ENCODE results near the gene RCSD1.

Gene RCSD1

DNA sequence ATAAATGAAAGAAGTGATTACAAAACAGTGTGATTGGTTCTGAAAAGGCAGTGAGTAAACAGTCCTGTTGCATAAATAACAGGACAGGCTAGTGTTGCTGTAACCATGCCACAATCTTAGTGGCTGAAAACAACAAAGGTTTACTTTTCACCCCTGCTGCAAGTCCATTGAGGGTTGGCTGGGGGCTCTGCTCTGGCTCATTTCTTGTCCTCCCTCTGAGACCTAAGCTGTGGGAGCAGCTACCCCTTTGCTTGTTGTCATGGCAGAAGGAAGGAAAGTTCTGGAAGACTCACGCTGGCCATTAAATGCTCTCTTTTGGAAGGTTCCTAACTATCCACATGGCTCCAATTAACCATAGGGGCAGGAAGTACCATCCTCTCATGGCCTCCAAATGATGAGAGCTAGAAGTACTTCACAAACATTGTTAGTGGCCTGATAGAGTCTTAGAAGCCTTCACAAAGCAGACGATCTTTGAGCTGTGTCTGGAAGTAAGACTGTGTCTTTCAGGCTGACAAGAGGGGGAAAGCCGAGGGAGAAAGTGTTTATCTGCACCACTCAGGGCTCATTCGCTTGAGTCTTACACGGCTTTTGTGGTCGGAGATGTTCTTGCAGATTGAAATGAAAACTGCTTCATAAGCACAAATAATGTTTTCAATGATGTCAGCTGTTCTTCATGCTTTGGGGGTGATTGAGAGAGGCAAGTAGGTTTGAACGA, 11.9 kb downstream of the RCSD1 start:
- DNase-seq (ENCODE audit: low read depth): no peak
- H3K4me3 ChIP-seq (ENCODE audit: low read length): no peak overlapping the region
- TF ChIP-seq, protein P1, sequence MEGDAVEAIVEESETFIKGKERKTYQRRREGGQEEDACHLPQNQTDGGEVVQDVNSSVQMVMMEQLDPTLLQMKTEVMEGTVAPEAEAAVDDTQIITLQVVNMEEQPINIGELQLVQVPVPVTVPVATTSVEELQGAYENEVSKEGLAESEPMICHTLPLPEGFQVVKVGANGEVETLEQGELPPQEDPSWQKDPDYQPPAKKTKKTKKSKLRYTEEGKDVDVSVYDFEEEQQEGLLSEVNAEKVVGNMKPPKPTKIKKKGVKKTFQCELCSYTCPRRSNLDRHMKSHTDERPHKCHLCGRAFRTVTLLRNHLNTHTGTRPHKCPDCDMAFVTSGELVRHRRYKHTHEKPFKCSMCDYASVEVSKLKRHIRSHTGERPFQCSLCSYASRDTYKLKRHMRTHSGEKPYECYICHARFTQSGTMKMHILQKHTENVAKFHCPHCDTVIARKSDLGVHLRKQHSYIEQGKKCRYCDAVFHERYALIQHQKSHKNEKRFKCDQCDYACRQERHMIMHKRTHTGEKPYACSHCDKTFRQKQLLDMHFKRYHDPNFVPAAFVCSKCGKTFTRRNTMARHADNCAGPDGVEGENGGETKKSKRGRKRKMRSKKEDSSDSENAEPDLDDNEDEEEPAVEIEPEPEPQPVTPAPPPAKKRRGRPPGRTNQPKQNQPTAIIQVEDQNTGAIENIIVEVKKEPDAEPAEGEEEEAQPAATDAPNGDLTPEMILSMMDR (conservative IDR thresholded peaks at IDR 0.05; ENCODE audit: low read depth, low read length): no peak

DNA sequence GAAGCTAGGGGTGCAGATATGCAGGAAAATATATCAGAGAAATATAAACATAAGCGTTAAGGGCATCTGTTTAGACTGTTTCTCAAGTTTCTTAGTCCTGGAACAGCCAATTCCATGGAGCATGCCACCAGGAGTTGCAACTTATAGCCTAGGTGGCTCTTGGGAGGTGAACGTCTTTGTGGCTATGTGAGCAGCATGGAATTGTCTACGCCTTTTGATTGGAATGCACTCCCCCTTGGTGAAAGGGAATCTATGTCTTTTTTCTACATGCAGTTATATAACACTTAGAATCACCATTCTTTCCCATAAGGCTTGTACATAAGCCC, 12.4 kb downstream of the RCSD1 start:
- no peak for DNase-seq (ENCODE audit: low read depth)
- H3K4me3 ChIP-seq (ENCODE audit: low read length): no peak overlapping the region
- TF ChIP-seq, protein P1 (conservative IDR thresholded peaks at IDR 0.05; ENCODE audit: low read depth, low read length): no peak

DNA sequence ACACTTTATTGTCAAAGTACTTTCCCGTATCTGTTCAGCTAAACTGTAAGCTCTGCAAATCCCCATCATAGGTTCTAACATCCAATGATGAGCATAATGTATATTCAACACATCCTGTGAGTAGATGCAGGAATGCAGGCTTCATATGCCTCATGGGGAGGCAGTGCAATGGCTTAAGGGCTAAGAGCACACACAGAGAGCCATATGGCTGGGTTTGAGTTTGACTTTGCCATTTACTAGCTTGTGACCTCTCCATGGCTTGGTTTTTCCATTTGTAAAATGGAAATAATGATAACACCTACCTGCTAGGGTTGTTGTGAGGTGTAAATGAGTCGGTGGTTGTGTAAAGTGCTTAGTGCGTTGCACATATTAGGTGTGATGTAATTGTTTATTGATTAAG, 13.4 kb downstream of the RCSD1 start:
- H3K4me3 ChIP-seq (ENCODE audit: low read length): no peak overlapping the region
- no peak for DNase-seq (ENCODE audit: low read depth)
- TF ChIP-seq, protein P1 (conservative IDR thresholded peaks at IDR 0.05; ENCODE audit: low read depth, low read length): no peak

DNA sequence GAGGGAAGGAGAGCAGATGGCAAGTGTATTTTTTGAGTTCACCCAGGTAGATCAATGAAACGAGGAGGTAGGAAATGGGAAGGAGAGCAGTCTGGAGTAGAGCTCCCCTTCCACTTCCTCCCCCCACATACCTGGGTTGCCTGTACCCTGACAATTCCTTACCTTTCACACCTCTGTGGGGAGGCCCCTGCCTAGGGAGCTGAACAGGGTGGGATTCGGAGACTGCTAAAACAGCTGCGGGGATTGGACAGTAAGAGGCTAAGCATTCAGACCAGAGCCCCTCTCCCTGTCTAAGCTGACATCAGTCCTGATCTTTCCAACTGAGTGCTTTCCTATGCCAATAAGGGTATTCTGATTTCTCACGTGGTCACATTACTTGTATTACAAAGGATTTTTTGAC, 14.5 kb downstream of the RCSD1 start:
- DNase-seq (ENCODE audit: low read depth): no peak
- TF ChIP-seq, protein P1 (conservative IDR thresholded peaks at IDR 0.05; ENCODE audit: low read depth, low read length): no peak
- no peak overlapping the region for H3K4me3 ChIP-seq (ENCODE audit: low read length)

DNA sequence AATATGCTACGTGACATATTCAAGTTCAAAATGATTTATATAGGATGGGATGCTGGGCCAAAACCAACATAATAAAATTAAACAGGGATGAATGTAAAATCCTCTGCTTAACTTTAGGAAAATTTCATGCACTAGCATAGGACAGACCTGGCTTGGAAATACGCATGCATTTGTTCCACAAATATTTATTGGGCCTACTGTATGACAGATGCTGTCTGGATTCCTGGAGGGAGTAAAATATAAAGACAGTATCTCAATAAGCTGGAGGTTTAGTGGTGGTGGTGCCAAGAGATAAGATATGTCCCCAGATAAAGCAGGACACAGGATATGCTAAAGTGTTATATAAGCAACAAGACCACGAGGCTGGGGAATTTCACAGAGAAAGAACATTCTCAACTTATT, 15.1 kb downstream of the RCSD1 start:
- no peak overlapping the region for H3K4me3 ChIP-seq (ENCODE audit: low read length)
- TF ChIP-seq, protein P1 (conservative IDR thresholded peaks at IDR 0.05; ENCODE audit: low read depth, low read length): no peak
- no peak for DNase-seq (ENCODE audit: low read depth)

DNA sequence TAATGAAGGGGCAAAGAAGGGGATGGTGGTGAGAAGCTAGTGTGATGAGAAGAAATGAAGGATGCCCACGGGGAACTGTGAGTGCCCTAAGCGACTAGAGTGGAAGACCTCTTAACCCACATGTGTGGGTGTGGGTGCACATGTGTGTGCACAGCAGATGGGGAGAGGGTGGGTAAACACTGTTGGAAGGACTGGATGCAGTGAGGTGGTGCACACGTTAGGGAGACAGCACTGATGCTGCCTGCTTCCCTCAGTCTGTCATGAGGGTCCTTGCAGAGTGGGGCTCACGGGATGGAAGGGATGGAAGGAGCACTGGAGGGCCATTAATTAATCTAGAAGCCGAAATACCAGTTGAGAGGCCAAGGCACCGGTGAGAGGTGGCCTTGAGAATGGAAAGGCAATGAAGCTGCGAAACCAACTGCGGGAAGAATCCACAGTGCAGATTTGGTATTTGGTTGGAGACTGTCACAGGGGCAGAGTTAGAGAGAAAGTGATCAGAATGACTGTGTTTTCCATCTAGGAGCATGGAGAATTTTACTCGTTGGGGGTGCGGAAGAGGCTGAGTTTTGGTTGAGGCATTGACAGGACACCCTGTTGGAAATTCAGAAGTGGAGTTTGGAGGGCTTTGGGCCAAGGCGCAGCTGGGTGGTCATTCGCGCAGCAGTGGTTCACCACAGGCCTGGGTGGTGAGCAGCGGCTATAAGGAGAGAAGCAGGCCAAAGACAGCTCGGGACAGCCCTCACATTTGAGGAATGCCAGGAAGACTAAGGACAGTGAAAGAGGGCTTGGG, 15.8 kb downstream of the RCSD1 start:
- no peak for DNase-seq (ENCODE audit: low read depth)
- H3K4me3 ChIP-seq (ENCODE audit: low read length): no peak overlapping the region
- TF ChIP-seq, protein P1 (conservative IDR thresholded peaks at IDR 0.05; ENCODE audit: low read depth, low read length): no peak
